Sigmoid colon (tissue), 7 donors: Measurements from ENCODE around the gene C1QTNF8. TPM values are rescaled to one million over a fixed set of nuclear protein-coding genes. Genes with fewer than 3 reads are reported as not detected.

Experiments used
- DNase-seq: peaks from one replicate; pipeline ENCODE4 v3.0.0-alpha.2; 2019
- H3K27ac ChIP-seq, 4 donors: fragments of 200-600 bp; sonication (generic); one replicate each; pipeline ENCODE4 v1.5.1; 2016 to 2019; ENCODE audit warnings: mild to moderate bottlenecking in 1 of 4
- H3K27me3 ChIP-seq, 3 donors: fragments of 200-600 bp; sonication (generic); one replicate each; pipeline ENCODE4 v1.5.1; 2019; ENCODE audit warnings: mild to moderate bottlenecking in 1 of 3
- H3K36me3 ChIP-seq, 4 donors: fragments of 200-600 bp; sonication (generic); one replicate each; pipeline ENCODE4 v1.5.1; 2016 to 2019
- H3K4me1 ChIP-seq, 4 donors: fragments of 200-600 bp; sonication (generic); one replicate each; pipeline ENCODE4 v1.5.1; 2017 to 2019
- H3K4me3 ChIP-seq, 4 donors: fragments of 200-600 bp; sonication (generic); one replicate each; pipeline ENCODE4 v1.5.1; 2017 to 2019; ENCODE audit warnings: mild to moderate bottlenecking in 2 of 4, moderate library complexity in 1 of 4
- H3K9me3 ChIP-seq, 4 donors: fragments of 200-600 bp in 3 of 4; sonication (generic) in 3 of 4; one replicate each; pipeline versions ENCODE4 v1.5.1 to v1.6.1; 2013 to 2019
- EP300 ChIP-seq, 4 donors: sonication (generic); formaldehyde crosslinking; IDR thresholded peaks; one replicate each; pipeline ENCODE4 v1.6.1; 2017; ENCODE audit warnings: antibody characterized with exemption in 4 of 4
- POLR2A ChIP-seq, 2 donors: fragments of 450-650 bp; IDR thresholded peaks; one replicate each; pipeline ENCODE4 v1.6.1; 2016; ENCODE audit warnings: antibody characterized with exemption in 2 of 2, mild to moderate bottlenecking in 2 of 2, moderate library complexity in 2 of 2
- POLR2AphosphoS5 ChIP-seq, 4 donors: sonication (generic); formaldehyde crosslinking; IDR thresholded peaks; one replicate each; pipeline ENCODE4 v1.6.1; 2017; ENCODE audit warnings: antibody characterized with exemption in 4 of 4
- WGBS, 2 donors: extraction: QIAGEN DNeasy Blood & Tissue Kit; methylation state at CpG; one replicate each; pipeline ENCODE4 v1.1.7; 2013; 5-methylcytosine and 5-hydroxymethylcytosine counted together
- intact Hi-C: fragments of 100-400 bp; cut with DNase I; formaldehyde crosslinking; loops from one replicate; pipeline ENCODE4 v1.15.1; 2023
- polyA plus RNA-seq, 3 donors: library from polyadenylated mRNA; stranded (reverse); fragments of 200-250 nt; gene quantifications; one replicate each; pipeline ENCODE4 v1.2.3, GENCODE V29; 2013
- total RNA-seq, 4 donors: library from RNA; depleted of rRNA; stranded (reverse); fragments of >200 nt; gene quantifications; one replicate each; pipeline ENCODE4 v1.1.0, GENCODE V29; 2016
- TF ChIP-seq, protein P1 (sequence below), 4 experiments: fragments of 450-650 bp in 3 of 4; fragments of 200-600 bp in 1 of 4; IDR thresholded peaks; one replicate each; pipeline ENCODE4 v1.5.1; 2016 to 2019; ENCODE audit warnings: antibody characterized with exemption in 4 of 4, mild to moderate bottlenecking in 3 of 4, moderate library complexity in 2 of 4
- donor health status: healthy with polysubstance abuse.
- donor health status: Bipolar disorder and iron deficiency.
- donor health status: healthy.

C1QTNF8 gene
- total and polyA plus RNA-seq, 7 donors, result not detected

- no peaks in the 10 kb centered on the region for H3K9me3 ChIP-seq
- DNase-seq, result no peak
- no peak overlapping the region for H3K4me3 ChIP-seq
- intact Hi-C loops, result no loop called here
- H3K27me3 ChIP-seq, result peaks cover 20 to 65% (median 30%) of the 10 kb centered on the region in 3 donors
- WGBS, 2 donors, result 59 to 72% methylated on average over 14 of the region's 14 CpGs
- H3K36me3 ChIP-seq, result no peaks in the 10 kb centered on the region
- TF ChIP-seq POLR2AphosphoS5 (IDR thresholded peaks at IDR 0.05) (no peak), POLR2A (IDR thresholded peaks at IDR 0.05) (no peak), EP300 (IDR thresholded peaks at IDR 0.05) (no peak)
- TF ChIP-seq, protein P1, sequence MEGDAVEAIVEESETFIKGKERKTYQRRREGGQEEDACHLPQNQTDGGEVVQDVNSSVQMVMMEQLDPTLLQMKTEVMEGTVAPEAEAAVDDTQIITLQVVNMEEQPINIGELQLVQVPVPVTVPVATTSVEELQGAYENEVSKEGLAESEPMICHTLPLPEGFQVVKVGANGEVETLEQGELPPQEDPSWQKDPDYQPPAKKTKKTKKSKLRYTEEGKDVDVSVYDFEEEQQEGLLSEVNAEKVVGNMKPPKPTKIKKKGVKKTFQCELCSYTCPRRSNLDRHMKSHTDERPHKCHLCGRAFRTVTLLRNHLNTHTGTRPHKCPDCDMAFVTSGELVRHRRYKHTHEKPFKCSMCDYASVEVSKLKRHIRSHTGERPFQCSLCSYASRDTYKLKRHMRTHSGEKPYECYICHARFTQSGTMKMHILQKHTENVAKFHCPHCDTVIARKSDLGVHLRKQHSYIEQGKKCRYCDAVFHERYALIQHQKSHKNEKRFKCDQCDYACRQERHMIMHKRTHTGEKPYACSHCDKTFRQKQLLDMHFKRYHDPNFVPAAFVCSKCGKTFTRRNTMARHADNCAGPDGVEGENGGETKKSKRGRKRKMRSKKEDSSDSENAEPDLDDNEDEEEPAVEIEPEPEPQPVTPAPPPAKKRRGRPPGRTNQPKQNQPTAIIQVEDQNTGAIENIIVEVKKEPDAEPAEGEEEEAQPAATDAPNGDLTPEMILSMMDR (IDR thresholded peaks at IDR 0.05), result no peak
- no peak overlapping the region for H3K27ac ChIP-seq
- H3K4me1 ChIP-seq, result peaks cover 0 to 6% (median 3%) of the 10 kb centered on the region in 4 donors
Measured at GRCh38 chr16:1053121-1053521, 42.9 kb downstream of the C1QTNF8 start.

DNA sequence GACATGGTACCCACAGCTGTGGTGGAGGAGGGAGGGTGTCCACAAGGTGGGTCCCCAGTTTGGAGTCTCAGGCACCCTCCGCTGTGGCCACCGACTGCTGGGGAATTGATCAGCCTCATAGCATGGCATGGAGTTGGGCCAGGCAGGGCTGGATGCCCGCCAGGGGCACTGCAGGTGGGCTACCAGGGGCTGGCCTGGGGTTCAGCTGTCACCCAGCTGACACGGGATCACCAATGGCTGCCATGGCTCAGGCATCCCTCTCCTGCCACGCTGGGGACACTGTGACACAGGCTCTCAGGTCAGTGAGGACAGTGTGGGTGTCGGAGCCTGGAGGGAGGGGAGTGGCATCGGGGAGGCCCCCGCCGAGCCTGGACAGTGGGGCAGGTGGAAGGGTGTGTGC is 43.3 kb downstream of the C1QTNF8 start:
- no peak overlapping the region for H3K27ac ChIP-seq
- H3K4me1 ChIP-seq, result peaks cover 0 to 5% (median 2%) of the 10 kb centered on the region in 4 donors
- H3K36me3 ChIP-seq, result no peaks in the 10 kb centered on the region
- no peak for DNase-seq
- no peaks in the 10 kb centered on the region for H3K9me3 ChIP-seq
- TF ChIP-seq, protein P1 (IDR thresholded peaks at IDR 0.05), result no peak
- TF ChIP-seq POLR2A (IDR thresholded peaks at IDR 0.05) (no peak), POLR2AphosphoS5 (IDR thresholded peaks at IDR 0.05) (no peak), EP300 (IDR thresholded peaks at IDR 0.05) (no peak)
- H3K27me3 ChIP-seq, result peaks cover 16 to 65% (median 29%) of the 10 kb centered on the region in 3 donors
- no peak overlapping the region for H3K4me3 ChIP-seq
- WGBS, 2 donors, result 70 to 85% methylated on average over 9 of the region's 9 CpGs
- intact Hi-C loops, result no loop called here

GRCh38 chr16:1051446-1051845 is 44.6 kb downstream of the C1QTNF8 start:
- H3K9me3 ChIP-seq, result no peaks in the 10 kb centered on the region
- DNase-seq, result no peak
- no peaks in the 10 kb centered on the region for H3K36me3 ChIP-seq
- 89 to 93% methylated on average over 17 of the region's 17 CpGs for WGBS, 2 donors
- no peak overlapping the region for H3K4me3 ChIP-seq
- TF ChIP-seq POLR2A (IDR thresholded peaks at IDR 0.05), result no peak
- TF ChIP-seq, protein P1 (IDR thresholded peaks at IDR 0.05), result no peak
- no peak for TF ChIP-seq EP300 (IDR thresholded peaks at IDR 0.05)
- no peak for TF ChIP-seq POLR2AphosphoS5 (IDR thresholded peaks at IDR 0.05)
- H3K27ac ChIP-seq, result no peak overlapping the region
- peaks cover 12 to 65% (median 36%) of the 10 kb centered on the region in 3 donors for H3K27me3 ChIP-seq
- intact Hi-C loops, result no loop called here
- peaks cover 0 to 5% (median 0%) of the 10 kb centered on the region in 4 donors for H3K4me1 ChIP-seq

- whole genome bisulfite sequencing, 2 donors, result 83% methylated on average over 15 of the region's 15 CpGs
- H3K4me3 ChIP-seq, result no peak overlapping the region
- H3K27ac ChIP-seq, result no peak overlapping the region
- peaks cover 0 to 5% (median 0%) of the 10 kb centered on the region in 4 donors for H3K4me1 ChIP-seq
- H3K36me3 ChIP-seq, result no peaks in the 10 kb centered on the region
- TF ChIP-seq, protein P1 (IDR thresholded peaks at IDR 0.05), result no peak
- TF ChIP-seq POLR2A (IDR thresholded peaks at IDR 0.05) (no peak), EP300 (IDR thresholded peaks at IDR 0.05) (no peak), POLR2AphosphoS5 (IDR thresholded peaks at IDR 0.05) (no peak)
- intact Hi-C loops, result no loop called here
- H3K9me3 ChIP-seq, result no peaks in the 10 kb centered on the region
- DNase-seq, result no peak
- peaks cover 12 to 66% (median 41%) of the 10 kb centered on the region in 3 donors for H3K27me3 ChIP-seq
Measured at GRCh38 chr16:1050921-1051320, 45.1 kb downstream of the C1QTNF8 start.

- Histone ChIP-seq H3K9me3 (no peaks in the 10 kb centered on the region), H3K27ac (no peak overlapping the region), H3K4me3 (no peak overlapping the region), H3K36me3 (no peaks in the 10 kb centered on the region), H3K4me1 (peaks cover 0 to 5% (median 0%) of the 10 kb centered on the region in 4 donors), H3K27me3 (peaks cover 12 to 66% (median 43%) of the 10 kb centered on the region in 3 donors)
- DNase-seq, result no peak
- 61 to 73% methylated on average over 30 of the region's 30 CpGs for WGBS, 2 donors
- intact Hi-C loops, result no loop called here
- TF ChIP-seq EP300 (IDR thresholded peaks at IDR 0.05), result no peak
Measured at GRCh38 chr16:1050516-1050915, 45.5 kb downstream of the C1QTNF8 start.
